ENCODE results near the gene SFTA2. TPM values are rescaled to one million over a fixed set of nuclear protein-coding genes. Genes with fewer than 3 reads are reported as not detected.

Gene SFTA2
- total RNA-seq, 1 experiment from 2014 or later, result not detected

GRCh38 chr6:30945281-30945680 lies 13.3 kb upstream of the SFTA2 start:
- Histone ChIP-seq H2BK5ac (ENCODE audit: insufficient read length, low read length) (no peak overlapping the region), H2BK12ac (ENCODE audit: insufficient read length, low read depth, low read length) (no peak overlapping the region), H3K4ac (ENCODE audit: low read depth, low read length) (no peak overlapping the region), H2AFZ (ENCODE audit: low read length) (no peak overlapping the region), H3K14ac (ENCODE audit: insufficient read depth, low read length) (no peak overlapping the region), H3K56ac (ENCODE audit: insufficient read length, low read depth, low read length) (no peak overlapping the region), H4K91ac (ENCODE audit: insufficient read length, low read depth, low read length) (no peak overlapping the region), H3K79me1 (ENCODE audit: insufficient read depth, low read depth, low read length, poor library complexity, severe bottlenecking) (no peaks in the 10 kb centered on the region), H3T11ph (ENCODE audit: low read length) (no peak overlapping the region), H3K18ac (ENCODE audit: insufficient read length, low read depth, low read length) (no peak overlapping the region), H2BK15ac (ENCODE audit: low read depth, low read length) (no peak overlapping the region), H2BK120ac (ENCODE audit: low read depth, low read length, poor library complexity, severe bottlenecking) (no peak overlapping the region), H2BK20ac (ENCODE audit: low read depth, low read length, poor library complexity, severe bottlenecking) (no peak overlapping the region), H3K9me3 (ENCODE audit: control insufficient read depth, low read depth, low read length) (no peaks in the 10 kb centered on the region), H3K27me3 (ENCODE audit: insufficient read depth, low read length) (no peaks in the 10 kb centered on the region; the same call in 1 of the 2 replicates), H3K4me1 (ENCODE audit: insufficient read depth, low read length) (peaks cover 6% of the 10 kb centered on the region; the same call in 1 of the 2 replicates), H4K20me1 (ENCODE audit: control insufficient read depth, insufficient read depth, insufficient read length) (no peaks in the 10 kb centered on the region), H3K4me2 (ENCODE audit: insufficient read depth, insufficient read length, low read length) (no peak overlapping the region), H4K5ac (ENCODE audit: insufficient read length, low read depth, low read length) (no peak overlapping the region), H3K23ac (ENCODE audit: insufficient read length, low read depth, low read length) (no peak overlapping the region), H3K9ac (ENCODE audit: extremely low read depth, insufficient read length, low read length) (no peak overlapping the region), H4K8ac (replicated peaks; ENCODE audit: insufficient read length, low read depth, low read length) (no peak overlapping the region), H3K23me2 (ENCODE audit: insufficient read length, low read depth, low read length, poor library complexity, severe bottlenecking) (no peaks in the 10 kb centered on the region), H2AK5ac (ENCODE audit: insufficient read length, low read length) (no peak overlapping the region), H3K27ac (ENCODE audit: insufficient read length, low read depth, low read length) (no peak overlapping the region), H3K79me2 (ENCODE audit: insufficient read depth, low read length) (no peaks in the 10 kb centered on the region)
- no peak for TF ChIP-seq CTCF (conservative IDR thresholded peaks at IDR 0.05)
- no CpG with 5 or more reads among the region's 5 CpGs for WGBS (ENCODE audit: extremely low coverage, insufficient read length, low lambda C conversion rate)
- H3K36me3 Mint-ChIP-seq (ENCODE audit: insufficient read depth in 1 of 3, low read depth in 3 of 3), result no peaks in the 10 kb centered on the region
- no peak overlapping the region for H3K4me3 Mint-ChIP-seq
- H3K27ac Mint-ChIP-seq, result peak overlapping the region in 1 of 3 experiments; percentile 73; a peak in 1 of 7 replicates
- DNase-seq, result no peak
- peaks cover 16% of the 10 kb centered on the region for H3K27me3 Mint-ChIP-seq (ENCODE audit: low read depth)
- H3K9me3 Mint-ChIP-seq, result peaks cover 0 to 6% of the 10 kb centered on the region in 2 experiments; a peak in 1 of 5 replicates
- H3K4me1 Mint-ChIP-seq, result peaks cover 25 to 33% of the 10 kb centered on the region in 2 experiments

Data from H9 (cell line).